Heart left ventricle (tissue), 16 donors: ENCODE results near the gene PDK2. TPM values are rescaled to one million over a fixed set of nuclear protein-coding genes. Genes with fewer than 3 reads are reported as not detected.

Experiments used
- ATAC-seq, 4 donors: fragments of 200-7000 bp; cut with Tn5 transposase; one replicate each; pipeline ENCODE4 v1.9.1; 2020 to 2022; ENCODE audit warnings: moderate library complexity in 4 of 4, mild to moderate bottlenecking in 3 of 4, moderate number of reproducible peaks in 1 of 4
- DNase-seq, 5 donors: peaks; one replicate each; pipeline ENCODE4 v3.0.0-alpha.2; 2020
- H3K27ac ChIP-seq, 12 donors: fragments of 200-600 bp; sonication (generic) in 4 of 12; one replicate each; pipeline versions ENCODE4 v1.5.0 to v1.8.0; 2016 to 2022; ENCODE audit warnings: mild to moderate bottlenecking in 2 of 12
- H3K27me3 ChIP-seq, 9 donors: fragments of 200-600 bp; sonication (generic) in 2 of 9; one replicate each; pipeline versions ENCODE4 v1.5.1 to v1.8.0; 2016 to 2022; ENCODE audit warnings: mild to moderate bottlenecking in 3 of 9
- H3K36me3 ChIP-seq, 9 donors: fragments of 200-600 bp; sonication (generic) in 2 of 9; one replicate each; pipeline versions ENCODE4 v1.5.0 to v1.8.0; 2018 to 2022; ENCODE audit warnings: mild to moderate bottlenecking in 2 of 9
- H3K4me1 ChIP-seq, 12 donors: fragments of 200-600 bp; sonication (generic) in 4 of 12; one replicate each; pipeline versions ENCODE4 v1.5.0 to v1.8.0; 2016 to 2022; ENCODE audit warnings: mild to moderate bottlenecking in 3 of 12
- H3K4me3 ChIP-seq, 12 donors: fragments of 200-600 bp; sonication (generic) in 4 of 12; one replicate each; pipeline versions ENCODE4 v1.5.0 to v1.8.0; 2017 to 2022; ENCODE audit warnings: mild to moderate bottlenecking in 9 of 12, moderate library complexity in 4 of 12
- H3K9me3 ChIP-seq, 12 donors: fragments of 200-600 bp; sonication (generic) in 4 of 12; one replicate each; pipeline versions ENCODE4 v1.5.0 to v1.8.0; 2016 to 2022; ENCODE audit warnings: mild to moderate bottlenecking in 1 of 12
- POLR2A ChIP-seq, 2 donors: fragments of 450-650 bp; IDR thresholded peaks; one replicate each; pipeline ENCODE4 v1.6.1; 2017; ENCODE audit warnings: antibody characterized with exemption in 2 of 2, mild to moderate bottlenecking in 2 of 2, moderate library complexity in 2 of 2
- WGBS, 4 donors: extraction: QIAGEN DNeasy Blood & Tissue Kit in 2 of 4; methylation state at CpG; one replicate each; pipeline versions ENCODE4 v1.1.5 to v1.1.7; 2013 to 2018; 5-methylcytosine and 5-hydroxymethylcytosine counted together
- intact Hi-C, 10 donors: fragments of 100-400 bp; cut with DNase I; formaldehyde crosslinking; loops; one replicate each; pipeline versions ENCODE4 v1.11.1 to v1.14.2; 2022
- polyA plus RNA-seq, 2 donors: library from polyadenylated mRNA; stranded (reverse); fragments of 200-250 nt; gene quantifications; one replicate each; pipeline ENCODE4 v1.2.3, GENCODE V29; 2013
- total RNA-seq, 9 donors: library from RNA; depleted of rRNA in 2 of 9; stranded (reverse); fragments of >200 nt in 2 of 9; fragmentation: NEBNext Ultra II Directional in 3 of 9; extraction: Animal tissue kit (Norgen Biotek cat#: 25700) in 3 of 9; gene quantifications; one replicate each; pipeline versions ENCODE4 v1.1.0 to v1.2.4, GENCODE V29; 2016 to 2023
- TF ChIP-seq, protein P1 (sequence below), 12 donors: fragments of 200-600 bp; sonication (generic) in 4 of 12; IDR thresholded peaks; one replicate each; pipeline versions ENCODE4 v1.5.0 to v1.8.0; 2018 to 2022; ENCODE audit warnings: antibody characterized with exemption in 12 of 12, mild to moderate bottlenecking in 5 of 12
- donor health status: ischemic (EF 13 %, LVEDD 7.1; RV severe dilation, severe dysfunction).
- donor health status: healthy with polysubstance abuse.
- donor health status: DM: no; HTN: yes; CAD: no.
- donor health status: DM: no; HTN: no; CAD: no.
- donor health status: ischemic (EF 25% LVEDD 6.9; RV normal size, moderate dysfunction).
- donor health status: ischemic (EF 25% LVEDD 5.7; RV mildly dilated, moderate dysfunction).
- donor health status: healthy.
- donor health status: DM: yes; HTN: yes; CAD: no.
- donor health status: ischemic (EF 35%, LVEDD 5.7; RV mildly dilated, moderate dysfunction).
- donor health status: nonischemic (EF 11% LVEDD 7.7; RV severe dilation, severe dysfunction).
- donor health status: DM: yes; HTN: yes; CAD: no.
- donor health status: PGD.
- donor health status: ischemic (EF 29% LVEDD 5.4; RV normal size, mild dysfunction).
- donor health status: nonischemic (EF 23%, LVEDD 6.1; RV moderate dilation, normal function).

The PDK2 gene
- total and polyA plus RNA-seq, 11 donors = 125 to 490 (median 187) TPM

DNA sequence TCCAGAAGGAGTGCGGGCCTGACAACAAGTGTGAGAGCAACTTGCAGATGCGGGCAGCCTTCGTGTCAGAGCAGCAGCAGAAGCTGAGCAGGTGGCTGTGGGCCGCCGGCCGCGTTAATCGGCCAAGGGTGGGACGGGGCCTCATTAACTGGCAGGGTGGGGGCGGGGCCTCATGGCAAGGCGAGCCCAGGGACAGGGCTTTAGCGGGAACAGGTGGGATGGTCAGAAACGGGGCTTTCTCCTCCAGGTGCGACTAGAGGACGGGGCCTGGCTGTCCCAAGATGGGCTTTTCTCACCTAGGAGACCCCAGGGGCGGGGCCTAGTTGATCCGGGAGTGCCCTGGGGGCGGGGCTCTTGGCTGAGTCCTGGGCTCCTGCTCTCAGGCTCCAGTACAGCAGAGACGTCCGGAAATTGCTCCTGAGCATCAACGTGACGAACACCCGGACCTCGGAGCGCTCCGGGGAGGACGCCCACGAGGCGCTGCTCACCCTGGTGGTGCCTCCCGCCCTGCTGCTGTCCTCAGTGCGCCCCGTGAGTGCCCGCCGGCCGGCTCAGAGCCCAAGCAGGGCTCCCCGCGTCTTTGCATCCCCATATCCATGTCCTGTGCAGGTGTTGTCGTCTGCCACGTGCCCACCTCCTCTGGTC is 18.4 kb upstream of the PDK2 start:
- Histone ChIP-seq H3K4me3 (no peak overlapping the region), H3K4me1 (peaks cover 0 to 18% (median 1%) of the 10 kb centered on the region in 12 donors), H3K36me3 (peaks cover 0 to 85% (median 67%) of the 10 kb centered on the region in 9 donors), H3K27me3 (no peaks in the 10 kb centered on the region), H3K27ac (no peak overlapping the region), H3K9me3 (no peaks in the 10 kb centered on the region)
- intact Hi-C loops = loop anchor here in 1 of 10 donors (10.0 kb wide), 1 partner anchor 212 kb away; no protein-coding TSS in a partner anchor
- no peak for TF ChIP-seq POLR2A (IDR thresholded peaks at IDR 0.05)
- TF ChIP-seq, protein P1, sequence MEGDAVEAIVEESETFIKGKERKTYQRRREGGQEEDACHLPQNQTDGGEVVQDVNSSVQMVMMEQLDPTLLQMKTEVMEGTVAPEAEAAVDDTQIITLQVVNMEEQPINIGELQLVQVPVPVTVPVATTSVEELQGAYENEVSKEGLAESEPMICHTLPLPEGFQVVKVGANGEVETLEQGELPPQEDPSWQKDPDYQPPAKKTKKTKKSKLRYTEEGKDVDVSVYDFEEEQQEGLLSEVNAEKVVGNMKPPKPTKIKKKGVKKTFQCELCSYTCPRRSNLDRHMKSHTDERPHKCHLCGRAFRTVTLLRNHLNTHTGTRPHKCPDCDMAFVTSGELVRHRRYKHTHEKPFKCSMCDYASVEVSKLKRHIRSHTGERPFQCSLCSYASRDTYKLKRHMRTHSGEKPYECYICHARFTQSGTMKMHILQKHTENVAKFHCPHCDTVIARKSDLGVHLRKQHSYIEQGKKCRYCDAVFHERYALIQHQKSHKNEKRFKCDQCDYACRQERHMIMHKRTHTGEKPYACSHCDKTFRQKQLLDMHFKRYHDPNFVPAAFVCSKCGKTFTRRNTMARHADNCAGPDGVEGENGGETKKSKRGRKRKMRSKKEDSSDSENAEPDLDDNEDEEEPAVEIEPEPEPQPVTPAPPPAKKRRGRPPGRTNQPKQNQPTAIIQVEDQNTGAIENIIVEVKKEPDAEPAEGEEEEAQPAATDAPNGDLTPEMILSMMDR (IDR thresholded peaks at IDR 0.05) = no peak
- WGBS, 4 donors = 79 to 90% (median 84%) methylated on average over 24 to 39 of the region's 39 CpGs
- ATAC-seq = no peak
- DNase-seq = peak in 1 of 5 donors; percentile 42

DNA sequence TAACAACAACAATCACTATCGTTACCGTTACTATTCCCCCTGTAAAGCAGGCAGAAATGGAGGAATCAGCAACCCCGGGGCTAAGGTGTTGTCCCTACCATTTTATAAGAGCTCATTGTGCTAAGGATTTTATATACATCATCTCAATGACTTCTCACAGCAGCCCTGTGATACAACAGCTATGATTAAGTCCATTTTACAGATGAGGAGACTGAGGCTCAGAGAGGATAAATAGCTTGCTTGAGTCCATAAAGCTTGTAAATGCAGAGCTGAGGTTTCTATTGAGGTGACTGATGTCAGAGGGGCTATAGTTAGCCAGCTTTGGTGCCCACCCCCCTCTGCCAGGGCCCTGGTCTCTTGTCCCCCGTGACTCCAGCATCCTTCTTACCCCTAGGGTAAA is 16.7 kb upstream of the PDK2 start:
- Histone ChIP-seq H3K27me3 (no peaks in the 10 kb centered on the region), H3K9me3 (no peaks in the 10 kb centered on the region), H3K4me3 (no peak overlapping the region), H3K27ac (no peak overlapping the region), H3K36me3 (peaks cover 0 to 87% (median 64%) of the 10 kb centered on the region in 9 donors), H3K4me1 (peaks cover 0 to 18% (median 1%) of the 10 kb centered on the region in 12 donors)
- no peak for TF ChIP-seq POLR2A (IDR thresholded peaks at IDR 0.05)
- TF ChIP-seq, protein P1 (IDR thresholded peaks at IDR 0.05) = no peak
- DNase-seq (no peak), ATAC-seq (no peak)
- intact Hi-C loops = loop anchor here in 1 of 10 donors (10.0 kb wide), 1 partner anchor 214 kb away; no protein-coding TSS in a partner anchor
- WGBS, 4 donors = 94 to 98% (median 96%) methylated on average over 4 of the region's 4 CpGs

DNA sequence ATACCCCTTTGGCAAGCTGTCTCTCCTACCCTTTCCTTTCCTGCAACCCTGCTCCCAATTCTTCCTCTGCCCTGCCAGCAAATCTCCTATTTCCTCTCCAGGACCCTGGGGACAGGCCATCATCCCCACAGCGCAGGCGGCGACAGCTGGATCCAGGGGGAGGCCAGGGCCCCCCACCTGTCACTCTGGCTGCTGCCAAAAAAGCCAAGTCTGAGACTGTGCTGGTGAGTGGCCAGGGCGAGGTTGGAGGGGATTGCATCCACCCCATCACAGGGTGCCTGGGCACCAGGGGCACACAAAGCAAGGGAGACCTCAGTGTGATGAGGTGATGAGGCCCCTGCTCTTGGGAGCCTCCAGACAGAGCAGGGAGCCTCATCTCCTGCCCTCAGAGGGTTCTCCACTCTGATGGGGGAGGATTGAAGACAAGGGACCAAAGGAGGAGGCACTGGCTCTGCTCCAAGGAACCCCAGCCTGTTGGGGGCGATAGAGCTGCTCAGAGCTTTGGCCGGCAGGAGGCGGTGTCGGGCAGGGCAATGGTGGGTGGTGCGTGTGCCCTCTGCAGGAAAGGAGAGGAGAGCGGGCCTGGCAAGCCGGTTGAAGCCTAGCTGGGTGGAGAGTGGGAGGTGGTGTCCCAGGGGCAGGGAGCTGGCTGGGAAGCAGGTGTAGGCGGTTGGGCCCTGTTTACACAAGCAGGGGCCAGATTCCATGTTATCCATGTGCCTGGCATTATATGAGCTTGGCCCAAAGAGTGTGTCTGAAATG is 15.6 kb upstream of the PDK2 start:
- WGBS, 4 donors = 78 to 81% (median 79%) methylated on average over 12 of the region's 12 CpGs
- TF ChIP-seq POLR2A (IDR thresholded peaks at IDR 0.05) = no peak
- TF ChIP-seq, protein P1 (IDR thresholded peaks at IDR 0.05) = peak in 5 of 12 donors; percentile 12 to 41 (median 21)
- H3K27me3 ChIP-seq = no peaks in the 10 kb centered on the region
- peak in 3 of 4 donors; percentile 10 to 38 (median 29) for ATAC-seq
- peaks cover 0 to 83% (median 54%) of the 10 kb centered on the region in 9 donors for H3K36me3 ChIP-seq
- peaks cover 0 to 18% (median 1%) of the 10 kb centered on the region in 12 donors for H3K4me1 ChIP-seq
- peak overlapping the region in 2 of 12 donors; percentile 14 to 18 for H3K27ac ChIP-seq
- no peaks in the 10 kb centered on the region for H3K9me3 ChIP-seq
- peak in 1 of 5 donors; percentile 40 for DNase-seq
- intact Hi-C loops = loop anchor here in 4 of 10 donors (5.0 to 10.0 kb wide), 3 partner anchors 202 to 505 kb away; partner anchors contain the start of gene NXPH3 (in 1 of the 4)
- H3K4me3 ChIP-seq = no peak overlapping the region

DNA sequence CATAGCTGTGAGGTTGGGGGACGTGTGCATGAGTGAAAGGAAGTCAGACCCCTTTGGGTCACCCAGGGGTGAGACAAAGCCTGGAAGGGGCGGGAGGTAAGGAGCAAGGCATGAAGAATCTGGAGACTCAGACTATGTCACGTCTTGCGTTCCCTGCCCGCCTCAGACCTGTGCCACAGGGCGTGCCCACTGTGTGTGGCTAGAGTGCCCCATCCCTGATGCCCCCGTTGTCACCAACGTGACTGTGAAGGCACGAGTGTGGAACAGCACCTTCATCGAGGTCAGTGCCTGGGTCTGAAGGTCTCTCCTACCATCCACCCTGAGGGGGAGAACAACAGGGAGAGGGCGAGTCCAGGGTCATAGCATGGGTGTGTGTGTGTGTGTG is 15.1 kb upstream of the PDK2 start:
- TF ChIP-seq, protein P1 (IDR thresholded peaks at IDR 0.05) = no peak
- no peak for TF ChIP-seq POLR2A (IDR thresholded peaks at IDR 0.05)
- Histone ChIP-seq H3K27me3 (no peaks in the 10 kb centered on the region), H3K4me1 (peaks cover 0 to 18% (median 1%) of the 10 kb centered on the region in 12 donors), H3K36me3 (peaks cover 0 to 77% (median 51%) of the 10 kb centered on the region in 9 donors), H3K4me3 (no peak overlapping the region), H3K27ac (peak overlapping the region in 1 of 12 donors; percentile 18), H3K9me3 (no peaks in the 10 kb centered on the region)
- intact Hi-C loops = loop anchor here in 4 of 10 donors (5.0 to 10.0 kb wide), 3 partner anchors 203 to 505 kb away; partner anchors contain the start of gene NXPH3 (in 1 of the 4)
- 85 to 91% (median 88%) methylated on average over 11 of the region's 11 CpGs for WGBS, 4 donors
- peak in 1 of 5 donors; percentile 45 for DNase-seq
- peak in 2 of 4 donors; percentile 5 to 8 for ATAC-seq
